K562 (cell line): Measurements from ENCODE around the gene TMPRSS5. TPM values are rescaled to one million over a fixed set of nuclear protein-coding genes. Genes with fewer than 3 reads are reported as not detected.

Source experiments
- DIDO1 ChIP-seq: fragments of 450-650 bp; IDR thresholded peaks from 2 replicates; pipeline ENCODE4 v1.6.1; 2016; ENCODE audit warnings: low read depth, missing biosample characterization, missing genetic modification characterization
- FOXM1 ChIP-seq, 2 experiments: fragments of 450-650 bp in 1 of 2; sonication (generic) in 1 of 2; formaldehyde crosslinking in 1 of 2; IDR thresholded peaks; 2 replicates each; pipeline versions ENCODE4 v1.6.1 to v1.9.0; 2017 to 2022; ENCODE audit warnings: low read depth in 2 of 2, mild to moderate bottlenecking in 2 of 2, missing genetic modification reagents in 1 of 2, moderate library complexity in 1 of 2
- GABPA ChIP-seq: fragments of 200-800 bp; sonication (Bioruptor generic); conservative IDR thresholded peaks from 2 replicates; pipeline ENCODE4 v1.6.1; 2016; ENCODE audit warnings: low read depth, missing genetic modification characterization, missing compliant biosample characterization
- POLR2A ChIP-seq: fragments of 450-650 bp; conservative IDR thresholded peaks from 2 replicates; pipeline ENCODE4 v1.6.1; 2016
- RBBP5 ChIP-seq: fragments of 200-600 bp; sonication (generic); IDR thresholded peaks from 2 replicates; pipeline ENCODE4 v1.6.1; 2012; ENCODE audit warnings: borderline replicate concordance, mild to moderate bottlenecking, low read length, control low read depth, inconsistent platforms; ENCODE audit not compliant: insufficient read depth, poor library complexity, severe bottlenecking
- ZBTB7A ChIP-seq: IDR thresholded peaks from 2 replicates; pipeline ENCODE4 v1.6.1; 2011; ENCODE audit warnings: low read depth, mild to moderate bottlenecking, low read length, moderate library complexity, borderline replicate concordance; ENCODE audit not compliant: control insufficient read depth
- ZNF165 ChIP-seq: fragments of 250-450 bp; sonication (Bioruptor Pico); IDR thresholded peaks from 2 replicates; pipeline ENCODE4 v1.4.0; 2020; ENCODE audit warnings: borderline replicate concordance
- ZNF766 ChIP-seq: fragments of 200-800 bp; sonication (Bioruptor generic); conservative IDR thresholded peaks from 2 replicates; pipeline ENCODE4 v1.6.1; 2016; ENCODE audit warnings: missing genetic modification characterization, missing compliant biosample characterization
- ZZZ3 ChIP-seq: fragments of 450-650 bp; IDR thresholded peaks from 2 replicates; pipeline ENCODE4 v1.6.1; 2016; ENCODE audit warnings: antibody characterized with exemption, mild to moderate bottlenecking, moderate library complexity
- polyA plus RNA-seq, 8 experiments: library from polyadenylated mRNA; depleted of rRNA in 4 of 8; stranded (reverse) in 5 of 8; unstranded in 3 of 8; fragments of >200 nt; fragmentation: Nextera tagmentation in 2 of 8; fragmentation: Illumina TruSeq in 1 of 8; extraction: Ambion mirVana in 2 of 8; extraction: Trizol in 1 of 8; gene quantifications; 2 replicates each; pipeline versions ENCODE4 v1.2.1 to v1.2.3, GENCODE V29; 2011 to 2014; ENCODE audit warnings: inconsistent platforms in 1 of 8, missing spikeins in 1 of 8
- total RNA-seq, 7 experiments: library from RNA; depleted of rRNA in 6 of 7; stranded (reverse); fragments of >200 nt in 6 of 7; fragmentation: Illumina TruSeq in 2 of 7; extraction: Trizol in 2 of 7; gene quantifications; 2 replicates each; pipeline versions ENCODE4 v1.2.1 to v1.2.3, GENCODE V29; 2011 to 2021; ENCODE audit warnings: low replicate concordance in 1 of 7
- TF ChIP-seq, protein P1 (sequence below), 2 experiments: fragments of 450-650 bp; IDR thresholded peaks; 2 replicates each; pipeline ENCODE4 v1.6.1; 2016; ENCODE audit warnings: mild to moderate bottlenecking in 2 of 2, borderline replicate concordance in 1 of 2, low read depth in 1 of 2, moderate library complexity in 1 of 2
- TF ChIP-seq, protein P2 (sequence below): fragments of 450-650 bp; IDR thresholded peaks from 2 replicates; pipeline ENCODE4 v1.7.1; 2018; ENCODE audit warnings: mild to moderate bottlenecking, low read depth; ENCODE audit not compliant: partially characterized antibody
- TF ChIP-seq, protein P3 (sequence below): fragments of 450-650 bp; IDR thresholded peaks from 2 replicates; pipeline ENCODE4 v1.6.1; 2016; ENCODE audit warnings: borderline replicate concordance

The TMPRSS5 gene
- total and polyA plus RNA-seq, 9 of the 15 experiments (the other 6 are each of a cell fraction or from before 2014, with no cell fraction given), result 0.07 to 0.49 (median 0.17) TPM; not detected in 1

GRCh38 chr11:113664981-113665710 lies 41.0 kb downstream of the TMPRSS5 start (continued):
- TF ChIP-seq, protein P1, sequence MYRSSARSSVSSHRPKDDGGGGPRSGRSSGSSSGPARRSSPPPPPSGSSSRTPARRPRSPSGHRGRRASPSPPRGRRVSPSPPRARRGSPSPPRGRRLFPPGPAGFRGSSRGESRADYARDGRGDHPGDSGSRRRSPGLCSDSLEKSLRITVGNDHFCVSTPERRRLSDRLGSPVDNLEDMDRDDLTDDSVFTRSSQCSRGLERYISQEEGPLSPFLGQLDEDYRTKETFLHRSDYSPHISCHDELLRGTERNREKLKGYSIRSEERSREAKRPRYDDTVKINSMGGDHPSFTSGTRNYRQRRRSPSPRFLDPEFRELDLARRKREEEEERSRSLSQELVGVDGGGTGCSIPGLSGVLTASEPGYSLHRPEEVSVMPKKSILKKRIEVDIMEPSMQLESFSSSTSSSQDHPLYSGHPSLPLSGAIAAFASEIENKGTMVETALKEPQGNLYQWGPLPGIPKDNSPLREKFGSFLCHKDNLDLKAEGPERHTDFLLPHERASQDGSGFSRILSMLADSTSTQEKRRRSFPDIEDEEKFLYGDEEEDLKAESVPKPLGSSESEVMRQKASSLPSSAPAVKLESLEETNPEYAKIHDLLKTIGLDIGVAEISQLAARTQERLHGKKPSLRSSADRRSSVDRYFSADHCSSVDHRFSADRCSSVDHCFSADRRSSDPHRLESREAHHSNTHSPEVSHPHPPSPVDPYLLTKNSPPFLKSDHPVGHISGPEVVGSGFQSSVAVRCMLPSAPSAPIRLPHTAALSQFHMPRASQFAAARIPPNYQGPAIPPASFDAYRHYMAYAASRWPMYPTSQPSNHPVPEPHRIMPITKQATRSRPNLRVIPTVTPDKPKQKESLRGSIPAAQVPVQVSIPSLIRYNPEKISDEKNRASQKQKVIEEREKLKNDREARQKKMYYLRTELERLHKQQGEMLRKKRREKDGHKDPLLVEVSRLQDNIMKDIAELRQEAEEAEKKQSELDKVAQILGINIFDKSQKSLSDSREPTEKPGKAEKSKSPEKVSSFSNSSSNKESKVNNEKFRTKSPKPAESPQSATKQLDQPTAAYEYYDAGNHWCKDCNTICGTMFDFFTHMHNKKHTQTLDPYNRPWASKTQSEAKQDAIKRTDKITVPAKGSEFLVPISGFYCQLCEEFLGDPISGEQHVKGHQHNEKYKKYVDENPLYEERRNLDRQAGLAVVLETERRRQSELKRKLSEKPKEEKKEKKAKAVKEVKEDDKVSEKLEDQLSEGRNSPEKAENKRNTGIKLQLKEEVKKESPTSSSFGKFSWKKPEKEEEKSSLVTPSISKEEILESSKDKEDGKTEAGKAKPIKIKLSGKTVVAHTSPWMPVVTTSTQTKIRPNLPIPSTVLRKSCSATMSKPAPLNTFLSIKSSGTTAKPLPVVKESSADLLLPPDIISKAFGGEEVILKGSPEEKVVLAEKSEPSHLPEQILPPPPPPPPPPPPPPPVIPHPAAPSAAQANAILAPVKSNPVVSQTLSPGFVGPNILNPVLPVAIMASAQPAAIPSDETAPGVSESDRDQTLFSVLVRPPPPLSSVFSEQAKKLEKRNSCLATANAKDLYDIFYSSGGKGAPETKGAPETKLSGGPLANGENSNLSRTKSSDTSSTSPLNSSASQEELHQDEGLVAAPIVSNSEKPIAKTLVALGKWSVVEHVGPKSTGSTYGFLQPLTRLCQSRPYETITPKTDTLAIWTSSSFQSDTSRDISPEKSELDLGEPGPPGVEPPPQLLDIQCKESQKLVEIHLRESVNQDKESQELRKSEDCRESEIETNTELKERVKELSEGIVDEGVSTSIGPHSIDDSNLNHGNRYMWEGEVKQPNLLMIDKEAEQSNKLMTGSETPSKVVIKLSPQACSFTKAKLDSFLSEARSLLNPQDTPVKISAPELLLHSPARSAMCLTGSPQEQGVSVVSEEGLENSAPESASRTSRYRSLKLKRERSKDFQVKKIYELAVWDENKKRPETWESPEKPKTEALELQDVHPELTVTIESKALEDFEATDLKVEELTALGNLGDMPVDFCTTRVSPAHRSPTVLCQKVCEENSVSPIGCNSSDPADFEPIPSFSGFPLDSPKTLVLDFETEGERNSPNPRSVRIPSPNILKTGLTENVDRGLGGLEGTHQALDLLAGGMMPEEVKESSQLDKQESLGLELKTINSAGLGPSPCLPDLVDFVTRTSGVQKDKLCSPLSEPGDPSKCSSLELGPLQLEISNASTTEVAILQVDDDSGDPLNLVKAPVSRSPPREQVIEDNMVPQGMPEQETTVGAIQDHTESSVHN (IDR thresholded peaks at IDR 0.05; ENCODE audit: borderline replicate concordance in 1 of 2, low read depth in 1 of 2), result peak in 1 of 2 experiments; percentile 46; a peak in 1 of 4 replicates
- TF ChIP-seq ZBTB7A, result no peak
- TF ChIP-seq, protein P2, sequence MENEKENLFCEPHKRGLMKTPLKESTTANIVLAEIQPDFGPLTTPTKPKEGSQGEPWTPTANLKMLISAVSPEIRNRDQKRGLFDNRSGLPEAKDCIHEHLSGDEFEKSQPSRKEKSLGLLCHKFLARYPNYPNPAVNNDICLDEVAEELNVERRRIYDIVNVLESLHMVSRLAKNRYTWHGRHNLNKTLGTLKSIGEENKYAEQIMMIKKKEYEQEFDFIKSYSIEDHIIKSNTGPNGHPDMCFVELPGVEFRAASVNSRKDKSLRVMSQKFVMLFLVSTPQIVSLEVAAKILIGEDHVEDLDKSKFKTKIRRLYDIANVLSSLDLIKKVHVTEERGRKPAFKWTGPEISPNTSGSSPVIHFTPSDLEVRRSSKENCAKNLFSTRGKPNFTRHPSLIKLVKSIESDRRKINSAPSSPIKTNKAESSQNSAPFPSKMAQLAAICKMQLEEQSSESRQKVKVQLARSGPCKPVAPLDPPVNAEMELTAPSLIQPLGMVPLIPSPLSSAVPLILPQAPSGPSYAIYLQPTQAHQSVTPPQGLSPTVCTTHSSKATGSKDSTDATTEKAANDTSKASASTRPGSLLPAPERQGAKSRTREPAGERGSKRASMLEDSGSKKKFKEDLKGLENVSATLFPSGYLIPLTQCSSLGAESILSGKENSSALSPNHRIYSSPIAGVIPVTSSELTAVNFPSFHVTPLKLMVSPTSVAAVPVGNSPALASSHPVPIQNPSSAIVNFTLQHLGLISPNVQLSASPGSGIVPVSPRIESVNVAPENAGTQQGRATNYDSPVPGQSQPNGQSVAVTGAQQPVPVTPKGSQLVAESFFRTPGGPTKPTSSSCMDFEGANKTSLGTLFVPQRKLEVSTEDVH, result peak; percentile 96
- peak; percentile 90 for TF ChIP-seq ZNF766 (CRISPR knock-in tag)
- TF ChIP-seq POLR2A, result peak; percentile 64; the same call in 1 of the 2 replicates
- 0 out of 2 replicates have a peak, but pooled peaks have one; percentile 11 for TF ChIP-seq DIDO1 (tag)
- TF ChIP-seq, protein P3, sequence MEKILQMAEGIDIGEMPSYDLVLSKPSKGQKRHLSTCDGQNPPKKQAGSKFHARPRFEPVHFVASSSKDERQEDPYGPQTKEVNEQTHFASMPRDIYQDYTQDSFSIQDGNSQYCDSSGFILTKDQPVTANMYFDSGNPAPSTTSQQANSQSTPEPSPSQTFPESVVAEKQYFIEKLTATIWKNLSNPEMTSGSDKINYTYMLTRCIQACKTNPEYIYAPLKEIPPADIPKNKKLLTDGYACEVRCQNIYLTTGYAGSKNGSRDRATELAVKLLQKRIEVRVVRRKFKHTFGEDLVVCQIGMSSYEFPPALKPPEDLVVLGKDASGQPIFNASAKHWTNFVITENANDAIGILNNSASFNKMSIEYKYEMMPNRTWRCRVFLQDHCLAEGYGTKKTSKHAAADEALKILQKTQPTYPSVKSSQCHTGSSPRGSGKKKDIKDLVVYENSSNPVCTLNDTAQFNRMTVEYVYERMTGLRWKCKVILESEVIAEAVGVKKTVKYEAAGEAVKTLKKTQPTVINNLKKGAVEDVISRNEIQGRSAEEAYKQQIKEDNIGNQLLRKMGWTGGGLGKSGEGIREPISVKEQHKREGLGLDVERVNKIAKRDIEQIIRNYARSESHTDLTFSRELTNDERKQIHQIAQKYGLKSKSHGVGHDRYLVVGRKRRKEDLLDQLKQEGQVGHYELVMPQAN, result no peak
- no peak for TF ChIP-seq ZNF165 (CRISPR knock-in tag)
- TF ChIP-seq RBBP5, result no peak
- TF ChIP-seq GABPA (tag), result 0 out of 2 replicates have a peak, but pooled peaks have one; percentile 27
- TF ChIP-seq ZZZ3, result no peak
- TF ChIP-seq FOXM1 (IDR thresholded peaks at IDR 0.05; ENCODE audit: low read depth), result peak; percentile 98
- TF ChIP-seq FOXM1 (CRISPR knock-in tag; IDR thresholded peaks at IDR 0.05; ENCODE audit: low read depth), result no peak
